NCI-H1436 (cell line): ENCODE data around the gene CLIC6.
"Not testable (repeated sequence)": the region's sequence is repeated elsewhere in the genome, so short reads cannot be mapped to it uniquely, and the experiment has no call there.

Experiments
- DNase-seq: peaks from one replicate; lab custom pipeline; 2025; lab: John Stamatoyannopoulos, UW

CLIC6 gene

GRCh38 chr21:34693192-34693810 is 24.5 kb downstream of the CLIC6 start:
- peak; percentile 37 for DNase-seq

- DNase-seq: no peak
These were observed 26.6 kb downstream of the CLIC6 start for GRCh38 chr21:34695434-34695833.

GRCh38 chr21:34696121-34696520 is 27.3 kb downstream of the CLIC6 start:
- no peak for DNase-seq

- DNase-seq: no peak
These were observed 29.0 kb downstream of the CLIC6 start for GRCh38 chr21:34697826-34698225.

GRCh38 chr21:34698270-34699015 is 29.6 kb downstream of the CLIC6 start:
- no peak for DNase-seq

- no peak for DNase-seq
These were observed 31.8 kb downstream of the CLIC6 start for GRCh38 chr21:34700605-34701004.

- DNase-seq: no peak
These were observed 32.9 kb downstream of the CLIC6 start for GRCh38 chr21:34701726-34702125.

GRCh38 chr21:34702341-34703170 is 33.8 kb downstream of the CLIC6 start:
- no peak for DNase-seq

- no peak for DNase-seq
These were observed 34.8 kb downstream of the CLIC6 start for GRCh38 chr21:34703571-34703970.

GRCh38 chr21:34704119-34704518 is 35.3 kb downstream of the CLIC6 start:
- DNase-seq: no peak

GRCh38 chr21:34705011-34705410 is 36.2 kb downstream of the CLIC6 start:
- no peak for DNase-seq

- DNase-seq: no peak
These were observed 37.5 kb downstream of the CLIC6 start for GRCh38 chr21:34706337-34706736.

GRCh38 chr21:34707876-34708325 is 39.1 kb downstream of the CLIC6 start:
- no peak for DNase-seq

GRCh38 chr21:34713621-34714020 is 44.8 kb downstream of the CLIC6 start:
- DNase-seq: no peak

GRCh38 chr21:34715518-34715917 is 46.7 kb downstream of the CLIC6 start:
- DNase-seq: no peak

GRCh38 chr21:34715985-34716596 is 47.3 kb downstream of the CLIC6 start:
- DNase-seq: no peak

- not testable (repeated sequence) for DNase-seq
These were observed 49.7 kb downstream of the CLIC6 start for GRCh38 chr21:34718529-34718928.

- DNase-seq: no peak
These were observed 54.0 kb downstream of the CLIC6 start for GRCh38 chr21:34722684-34723300.

GRCh38 chr21:34724131-34724856 is 55.5 kb downstream of the CLIC6 start:
- DNase-seq: no peak

GRCh38 chr21:34724857-34725195 is 56.0 kb downstream of the CLIC6 start:
- no peak for DNase-seq

- no peak for DNase-seq
These were observed 58.0 kb downstream of the CLIC6 start for GRCh38 chr21:34726627-34727337.
